Spleen (tissue), 11 donors: Measurements from ENCODE around the gene PARVA. TPM values are rescaled to one million over a fixed set of nuclear protein-coding genes. Genes with fewer than 3 reads are reported as not detected.

ENCODE experiments used
- DNase-seq: peaks from one replicate; pipeline ENCODE4 v3.0.0-alpha.2; 2020
- H3K27ac ChIP-seq, 8 donors: fragments of 200-600 bp; sonication (generic) in 7 of 8; 1 replicate in 4 of 8; 2 replicates in 4 of 8; pipeline versions ENCODE4 v1.5.0 to v1.8.0; 2016 to 2021; ENCODE audit warnings: inconsistent platforms in 4 of 8, mild to moderate bottlenecking in 4 of 8, moderate library complexity in 1 of 8
- H3K27me3 ChIP-seq, 7 donors: fragments of 200-600 bp; sonication (generic) in 6 of 7; replicated peaks in 1 of 7; 1 replicate in 4 of 7; 2 replicates in 3 of 7; pipeline versions ENCODE4 v1.5.0 to v1.8.0; 2016 to 2021; ENCODE audit warnings: inconsistent platforms in 3 of 7, mild to moderate bottlenecking in 1 of 7
- H3K36me3 ChIP-seq, 6 donors: fragments of 200-600 bp; sonication (generic) in 5 of 6; 1 replicate in 4 of 6; 2 replicates in 2 of 6; pipeline versions ENCODE4 v1.5.0 to v1.8.0; 2016 to 2021; ENCODE audit warnings: inconsistent platforms in 2 of 6
- H3K4me1 ChIP-seq, 6 donors: fragments of 200-600 bp; sonication (generic) in 5 of 6; 1 replicate in 3 of 6; 2 replicates in 3 of 6; pipeline versions ENCODE4 v1.5.0 to v1.8.0; 2016 to 2021; ENCODE audit warnings: inconsistent platforms in 3 of 6
- H3K4me3 ChIP-seq, 8 donors: fragments of 200-600 bp; sonication (generic) in 7 of 8; 1 replicate in 4 of 8; 2 replicates in 4 of 8; pipeline versions ENCODE4 v1.5.0 to v1.8.0; 2016 to 2021; ENCODE audit warnings: inconsistent platforms in 4 of 8, mild to moderate bottlenecking in 4 of 8, moderate library complexity in 2 of 8
- H3K9me3 ChIP-seq, 8 donors: fragments of 200-600 bp; sonication (generic) in 7 of 8; 1 replicate in 4 of 8; 2 replicates in 4 of 8; pipeline versions ENCODE4 v1.5.0 to v1.8.0; 2016 to 2021; ENCODE audit warnings: inconsistent platforms in 4 of 8
- POLR2A ChIP-seq, 3 donors: fragments of 450-650 bp; IDR thresholded peaks; one replicate each; pipeline ENCODE4 v1.5.1; 2017; ENCODE audit warnings: antibody characterized with exemption in 3 of 3, mild to moderate bottlenecking in 1 of 3
- POLR2AphosphoS5 ChIP-seq, 3 donors: sonication (generic); formaldehyde crosslinking; IDR thresholded peaks; one replicate each; pipeline ENCODE4 v1.5.1; 2017; ENCODE audit warnings: antibody characterized with exemption in 3 of 3
- WGBS, 5 donors: extraction: QIAGEN DNeasy Blood & Tissue Kit in 3 of 5; methylation state at CpG; one replicate each; pipeline versions ENCODE4 v1.1.5 to v1.1.7; 2013 to 2018; 5-methylcytosine and 5-hydroxymethylcytosine counted together
- intact Hi-C: fragments of 100-400 bp; cut with DNase I; formaldehyde crosslinking; loops from one replicate; pipeline ENCODE4 v1.15.0; 2023; ENCODE audit warnings: low total_unique reads
- polyA plus RNA-seq, 3 donors: library from polyadenylated mRNA; stranded (reverse); fragments of 200-250 nt; gene quantifications; one replicate each; pipeline ENCODE4 v1.2.1, GENCODE V29; 2013
- total RNA-seq, 7 donors: library from RNA; depleted of rRNA in 3 of 7; stranded (reverse); fragments of >200 nt in 3 of 7; fragmentation: NEBNext Ultra II Directional in 4 of 7; extraction: Animal tissue kit (Norgen Biotek cat#: 25700) in 4 of 7; gene quantifications; one replicate each; pipeline versions ENCODE4 v1.1.0 to v1.2.1, GENCODE V29; 2016 to 2021
- TF ChIP-seq, protein P1 (sequence below), 11 experiments: fragments of 200-600 bp in 7 of 11; fragments of 450-650 bp in 4 of 11; sonication (generic) in 4 of 11; IDR thresholded peaks in 8 of 11; conservative IDR thresholded peaks in 3 of 11; 1 replicate in 7 of 11; 2 replicates in 4 of 11; pipeline versions ENCODE4 v1.4.0 to v1.8.0; 2016 to 2021; ENCODE audit warnings: antibody characterized with exemption in 11 of 11, inconsistent platforms in 4 of 11, mild to moderate bottlenecking in 1 of 11
- donor health status: healthy with polysubstance abuse.
- donor health status: DM: no; HTN: no; CAD: no; lungs with moderate emphysema.
- donor health status: DM: no; HTN: no; CAD: no.
- donor health status: Bipolar disorder and iron deficiency.
- donor health status: healthy.
- donor health status: DM: no; HTN: no; CAD: no.
- donor health status: DM: yes; HTN: yes; CAD: no.

Gene PARVA
- total and polyA plus RNA-seq, 10 donors: 3.8 to 56.6 (median 23.3) TPM

DNA sequence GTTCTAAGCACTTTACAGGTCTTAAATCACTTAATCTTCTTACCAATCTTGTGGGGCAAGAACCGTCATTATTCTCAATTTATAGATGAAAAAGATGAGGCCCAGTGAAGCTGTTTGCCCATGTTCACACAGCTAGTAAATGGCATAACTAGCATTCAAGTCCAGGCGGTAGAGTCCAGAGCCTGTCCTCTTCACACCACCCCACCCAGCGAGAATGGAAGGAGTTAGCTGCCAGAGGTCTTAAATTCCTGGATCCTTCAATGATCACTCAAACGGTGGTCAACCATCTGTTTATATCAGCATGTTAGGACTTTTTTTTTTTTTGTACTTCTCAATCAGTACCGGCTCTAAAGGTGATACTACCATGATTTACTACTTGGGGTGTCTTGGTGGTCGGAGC, 43.3 kb downstream of the PARVA start:
- WGBS, 5 donors: 85 to 91% (median 88%) methylated on average over 6 of the region's 6 CpGs
- Histone ChIP-seq H3K36me3 (no peaks in the 10 kb centered on the region), H3K4me3 (no peak overlapping the region), H3K4me1 (no peaks in the 10 kb centered on the region), H3K27me3 (no peaks in the 10 kb centered on the region), H3K27ac (no peak overlapping the region), H3K9me3 (no peaks in the 10 kb centered on the region)
- TF ChIP-seq POLR2AphosphoS5 (IDR thresholded peaks at IDR 0.05): no peak
- intact Hi-C loops: no loop called here
- DNase-seq: no peak

DNA sequence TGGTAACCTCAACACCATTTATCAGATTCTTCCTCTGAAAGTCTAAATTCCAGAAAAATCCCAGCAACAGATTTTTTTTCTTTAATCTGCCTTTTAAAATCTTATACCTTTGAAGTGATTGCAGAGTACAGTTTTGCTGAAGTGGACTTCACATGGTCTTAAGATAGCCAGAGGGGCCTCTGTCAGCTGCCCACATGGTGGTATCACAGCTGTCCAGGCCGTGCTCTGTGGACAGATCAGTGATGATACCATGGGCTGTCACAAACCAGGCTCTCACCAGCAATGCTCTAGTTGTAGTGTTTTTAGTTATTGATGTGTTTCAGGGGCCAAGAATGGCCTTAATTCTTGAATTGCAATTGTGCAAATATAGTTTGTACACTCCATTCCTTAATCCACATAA, 44.0 kb downstream of the PARVA start:
- no peak overlapping the region for H3K27ac ChIP-seq
- intact Hi-C loops: no loop called here
- H3K9me3 ChIP-seq: no peaks in the 10 kb centered on the region
- WGBS, 5 donors: 71 to 83% (median 80%) methylated on average over 1 of the region's 1 CpG
- no peaks in the 10 kb centered on the region for H3K27me3 ChIP-seq
- H3K4me3 ChIP-seq: no peak overlapping the region
- DNase-seq: no peak
- TF ChIP-seq POLR2A (IDR thresholded peaks at IDR 0.05) (no peak), POLR2AphosphoS5 (IDR thresholded peaks at IDR 0.05) (no peak)
- TF ChIP-seq, protein P1, sequence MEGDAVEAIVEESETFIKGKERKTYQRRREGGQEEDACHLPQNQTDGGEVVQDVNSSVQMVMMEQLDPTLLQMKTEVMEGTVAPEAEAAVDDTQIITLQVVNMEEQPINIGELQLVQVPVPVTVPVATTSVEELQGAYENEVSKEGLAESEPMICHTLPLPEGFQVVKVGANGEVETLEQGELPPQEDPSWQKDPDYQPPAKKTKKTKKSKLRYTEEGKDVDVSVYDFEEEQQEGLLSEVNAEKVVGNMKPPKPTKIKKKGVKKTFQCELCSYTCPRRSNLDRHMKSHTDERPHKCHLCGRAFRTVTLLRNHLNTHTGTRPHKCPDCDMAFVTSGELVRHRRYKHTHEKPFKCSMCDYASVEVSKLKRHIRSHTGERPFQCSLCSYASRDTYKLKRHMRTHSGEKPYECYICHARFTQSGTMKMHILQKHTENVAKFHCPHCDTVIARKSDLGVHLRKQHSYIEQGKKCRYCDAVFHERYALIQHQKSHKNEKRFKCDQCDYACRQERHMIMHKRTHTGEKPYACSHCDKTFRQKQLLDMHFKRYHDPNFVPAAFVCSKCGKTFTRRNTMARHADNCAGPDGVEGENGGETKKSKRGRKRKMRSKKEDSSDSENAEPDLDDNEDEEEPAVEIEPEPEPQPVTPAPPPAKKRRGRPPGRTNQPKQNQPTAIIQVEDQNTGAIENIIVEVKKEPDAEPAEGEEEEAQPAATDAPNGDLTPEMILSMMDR (IDR thresholded peaks at IDR 0.05 in 8 of 11, conservative IDR thresholded peaks at IDR 0.05 in 3 of 11): no peak
- no peaks in the 10 kb centered on the region for H3K36me3 ChIP-seq
- H3K4me1 ChIP-seq: no peaks in the 10 kb centered on the region

DNA sequence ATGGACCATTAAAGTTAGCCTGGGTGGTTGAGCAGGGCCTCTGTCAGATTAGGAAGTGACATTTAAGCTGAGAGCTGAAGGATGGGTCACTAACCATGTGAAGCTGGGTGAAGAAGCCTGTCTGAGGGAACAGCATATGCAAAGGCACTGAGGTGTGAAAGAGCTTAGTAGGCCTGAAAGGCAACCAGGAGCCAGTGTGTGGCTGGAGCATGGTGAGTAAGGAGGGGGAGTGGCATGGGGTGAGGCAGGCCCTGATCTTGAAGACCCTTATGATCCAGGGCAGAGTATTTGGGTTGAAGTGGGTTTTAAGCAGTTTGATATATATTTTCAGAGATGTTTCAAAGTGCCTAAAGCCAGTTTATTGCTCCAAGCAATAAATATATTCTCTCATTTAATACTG, 48.8 kb downstream of the PARVA start:
- no peak for DNase-seq
- Histone ChIP-seq H3K4me1 (no peaks in the 10 kb centered on the region), H3K27me3 (no peaks in the 10 kb centered on the region), H3K4me3 (no peak overlapping the region), H3K36me3 (no peaks in the 10 kb centered on the region), H3K27ac (no peak overlapping the region), H3K9me3 (no peaks in the 10 kb centered on the region)
- TF ChIP-seq POLR2AphosphoS5 (IDR thresholded peaks at IDR 0.05): no peak
- TF ChIP-seq, protein P1 (IDR thresholded peaks at IDR 0.05 in 8 of 11, conservative IDR thresholded peaks at IDR 0.05 in 3 of 11): no peak
- no peak for TF ChIP-seq POLR2A (IDR thresholded peaks at IDR 0.05)
- intact Hi-C loops: no loop called here

DNA sequence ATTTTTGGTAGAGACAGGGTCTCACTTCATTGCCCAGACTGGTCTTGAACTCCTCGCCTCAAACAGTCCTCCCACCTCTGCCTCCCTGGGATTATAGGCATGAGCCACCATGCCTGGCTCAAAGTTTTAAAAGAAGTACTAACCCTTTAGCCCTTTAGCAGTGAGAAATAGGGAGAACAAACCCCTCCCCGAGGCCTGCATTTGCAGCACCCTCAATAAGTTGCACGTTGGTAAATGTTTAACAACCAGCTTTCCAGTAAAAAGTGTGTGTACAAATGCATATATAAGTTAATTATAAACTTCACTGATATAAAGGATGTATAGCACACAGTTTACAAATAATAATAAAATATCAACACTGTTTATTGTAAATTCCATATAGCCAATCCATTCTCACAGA, 51.8 kb downstream of the PARVA start:
- no peaks in the 10 kb centered on the region for H3K9me3 ChIP-seq
- no peak overlapping the region for H3K27ac ChIP-seq
- no peaks in the 10 kb centered on the region for H3K27me3 ChIP-seq
- intact Hi-C loops: no loop called here
- DNase-seq: no peak
- H3K4me3 ChIP-seq: no peak overlapping the region
- 80 to 90% (median 83%) methylated on average over 3 of the region's 3 CpGs for WGBS, 5 donors
- peaks cover 0 to 13% (median 0%) of the 10 kb centered on the region in 6 donors for H3K4me1 ChIP-seq
- H3K36me3 ChIP-seq: no peaks in the 10 kb centered on the region
- TF ChIP-seq, protein P1 (IDR thresholded peaks at IDR 0.05 in 8 of 11, conservative IDR thresholded peaks at IDR 0.05 in 3 of 11): no peak
- TF ChIP-seq POLR2A (IDR thresholded peaks at IDR 0.05): no peak
- TF ChIP-seq POLR2AphosphoS5 (IDR thresholded peaks at IDR 0.05): no peak

DNA sequence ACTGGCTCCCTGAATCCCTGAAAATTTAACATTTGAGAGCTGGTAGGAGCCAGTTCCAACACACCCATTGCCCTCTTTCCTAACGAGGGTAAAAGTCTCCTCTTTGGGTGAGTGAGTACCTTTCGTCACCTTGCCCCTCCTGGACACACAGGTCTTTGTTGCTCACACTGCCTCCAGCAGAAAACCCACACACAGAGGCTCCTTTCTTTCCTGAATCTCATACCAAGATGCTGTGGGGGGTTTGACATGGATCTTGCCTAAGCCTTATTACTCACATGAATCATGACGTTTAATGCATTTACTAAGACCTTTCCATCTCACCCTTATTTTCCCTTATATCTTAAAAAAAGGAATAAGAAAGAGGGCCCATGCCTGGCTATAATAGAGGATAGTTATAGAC, 53.0 kb downstream of the PARVA start:
- no peak overlapping the region for H3K27ac ChIP-seq
- peaks cover 0 to 13% (median 0%) of the 10 kb centered on the region in 6 donors for H3K4me1 ChIP-seq
- intact Hi-C loops: loop anchor here (10.0 kb wide), 1 partner anchor 54 kb away; no protein-coding TSS in a partner anchor

More for the DNA sequence above, 53.0 kb downstream of the PARVA start:
- no peaks in the 10 kb centered on the region for H3K9me3 ChIP-seq
- no peak overlapping the region for H3K4me3 ChIP-seq
- WGBS, 5 donors: 72 to 87% (median 82%) methylated on average over 3 of the region's 3 CpGs
- DNase-seq: no peak
- no peaks in the 10 kb centered on the region for H3K36me3 ChIP-seq
- no peaks in the 10 kb centered on the region for H3K27me3 ChIP-seq
- TF ChIP-seq, protein P1 (IDR thresholded peaks at IDR 0.05 in 8 of 11, conservative IDR thresholded peaks at IDR 0.05 in 3 of 11): no peak
- TF ChIP-seq POLR2AphosphoS5 (IDR thresholded peaks at IDR 0.05): no peak
- TF ChIP-seq POLR2A (IDR thresholded peaks at IDR 0.05): no peak
